Epithelial cell of proximal tubule (primary cell): ENCODE results near the gene ARL6IP6. TPM values are rescaled to one million over a fixed set of nuclear protein-coding genes. Genes with fewer than 3 reads are reported as not detected.

Source experiments
- DNase-seq: peaks from one replicate; pipeline ENCODE4 v3.0.0-alpha.2; 2011; ENCODE audit warnings: low read depth
- H3K4me3 ChIP-seq: 2 replicates; pipeline ENCODE4 v1.5.1; 2011; ENCODE audit warnings: low read depth, mild to moderate bottlenecking, low read length
- total RNA-seq: library from RNA; depleted of rRNA; stranded (reverse); fragments of >200 nt; gene quantifications from 2 replicates; pipeline ENCODE4 v1.2.3, GENCODE V29; 2015
- TF ChIP-seq, protein P1 (sequence below): conservative IDR thresholded peaks from 2 replicates; pipeline ENCODE4 v1.5.1; 2012; ENCODE audit warnings: low read depth, mild to moderate bottlenecking, low read length

ARL6IP6 gene
- total RNA-seq, 1 donor from 2014 or later = 83.9 TPM

DNA sequence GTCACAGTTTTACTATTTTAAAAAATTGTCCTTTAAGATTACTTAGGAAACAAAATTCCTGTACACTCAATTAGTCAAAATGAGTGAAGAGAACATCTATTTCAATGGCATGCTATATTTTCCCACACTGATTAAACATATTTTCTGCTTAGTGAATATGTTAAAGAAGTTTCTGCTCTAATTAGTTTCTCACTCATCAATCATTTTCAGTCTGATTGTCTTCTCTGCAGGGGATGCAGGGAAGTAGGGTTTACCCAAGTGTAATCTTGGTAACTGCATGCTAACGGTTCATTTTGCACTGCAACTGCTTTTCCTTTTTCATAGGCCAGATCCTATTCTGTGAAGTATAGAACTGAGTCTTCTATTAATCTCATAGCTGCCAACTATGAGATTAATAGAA, 78.5 kb downstream of the ARL6IP6 start:
- TF ChIP-seq, protein P1, sequence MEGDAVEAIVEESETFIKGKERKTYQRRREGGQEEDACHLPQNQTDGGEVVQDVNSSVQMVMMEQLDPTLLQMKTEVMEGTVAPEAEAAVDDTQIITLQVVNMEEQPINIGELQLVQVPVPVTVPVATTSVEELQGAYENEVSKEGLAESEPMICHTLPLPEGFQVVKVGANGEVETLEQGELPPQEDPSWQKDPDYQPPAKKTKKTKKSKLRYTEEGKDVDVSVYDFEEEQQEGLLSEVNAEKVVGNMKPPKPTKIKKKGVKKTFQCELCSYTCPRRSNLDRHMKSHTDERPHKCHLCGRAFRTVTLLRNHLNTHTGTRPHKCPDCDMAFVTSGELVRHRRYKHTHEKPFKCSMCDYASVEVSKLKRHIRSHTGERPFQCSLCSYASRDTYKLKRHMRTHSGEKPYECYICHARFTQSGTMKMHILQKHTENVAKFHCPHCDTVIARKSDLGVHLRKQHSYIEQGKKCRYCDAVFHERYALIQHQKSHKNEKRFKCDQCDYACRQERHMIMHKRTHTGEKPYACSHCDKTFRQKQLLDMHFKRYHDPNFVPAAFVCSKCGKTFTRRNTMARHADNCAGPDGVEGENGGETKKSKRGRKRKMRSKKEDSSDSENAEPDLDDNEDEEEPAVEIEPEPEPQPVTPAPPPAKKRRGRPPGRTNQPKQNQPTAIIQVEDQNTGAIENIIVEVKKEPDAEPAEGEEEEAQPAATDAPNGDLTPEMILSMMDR = no peak
- no peak for DNase-seq
- H3K4me3 ChIP-seq = no peak overlapping the region

DNA sequence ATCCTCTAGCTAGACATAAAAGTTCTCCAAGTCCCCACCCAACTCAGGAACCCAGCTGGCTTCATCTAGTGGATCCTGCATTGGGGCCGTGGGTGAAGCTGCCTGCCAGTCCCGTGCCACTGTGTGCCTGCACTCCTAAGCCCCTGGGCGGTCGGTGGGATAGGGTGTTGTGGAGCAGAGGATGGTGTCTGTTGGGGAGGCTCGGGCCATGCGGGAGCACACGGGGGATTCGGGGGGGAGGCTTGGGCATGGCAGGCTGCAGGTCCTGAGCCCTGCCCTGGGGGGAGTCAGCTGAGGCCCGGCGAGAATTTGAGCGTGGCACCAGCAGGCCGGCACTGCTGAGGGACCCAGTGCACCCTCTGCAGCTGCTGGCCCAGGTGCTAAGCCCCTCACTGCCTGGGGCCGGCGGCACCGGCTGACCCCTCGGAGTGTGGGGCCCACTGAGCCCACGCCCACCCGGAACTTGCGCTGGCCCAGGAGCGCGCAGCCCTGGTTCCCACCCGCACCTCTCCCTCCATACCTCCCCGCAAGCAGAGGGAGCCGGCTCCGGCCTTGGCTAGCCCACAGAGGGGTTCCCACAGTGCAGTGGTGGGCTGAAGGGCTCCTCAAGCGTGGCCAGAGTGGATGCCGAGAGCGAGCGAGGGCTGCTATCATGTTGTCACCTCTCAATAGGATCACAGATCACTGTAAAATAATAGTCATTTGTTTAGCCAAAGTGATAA, 86.4 kb downstream of the ARL6IP6 start:
- no peak overlapping the region for H3K4me3 ChIP-seq
- DNase-seq = no peak
- TF ChIP-seq, protein P1 = no peak

DNA sequence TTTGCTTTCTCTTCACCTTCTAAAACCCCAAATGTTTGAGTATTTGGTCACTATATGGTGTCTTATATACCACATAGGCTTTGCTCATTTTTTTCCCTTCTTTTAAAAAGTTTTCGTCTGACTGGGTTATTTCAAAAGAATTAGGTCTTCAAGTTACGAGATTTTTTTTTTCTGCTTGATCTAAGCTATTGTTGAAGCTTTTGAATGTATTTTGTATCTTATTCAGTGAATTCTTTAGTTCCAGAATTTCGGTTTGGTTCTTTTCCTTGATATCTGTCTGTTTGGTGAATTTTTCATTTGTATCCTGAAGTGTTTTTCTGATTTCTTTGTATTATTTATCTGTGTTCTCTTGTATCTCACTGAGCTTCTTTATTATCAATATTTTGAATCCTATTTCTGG, 93.5 kb downstream of the ARL6IP6 start:
- DNase-seq = no peak
- TF ChIP-seq, protein P1 = no peak
- H3K4me3 ChIP-seq = no peak overlapping the region

Other genes starting within 250 kb of the ARL6IP6 start
- gene PRPF40A, start 1.2 kb upstream of the ARL6IP6 start, total RNA-seq = 106 and 132 TPM in 2 replicates